KMS-11 (cell line): ENCODE data around the gene SLC25A21.

Experiments
- H2AFZ ChIP-seq: fragments of 200-600 bp; sonication (generic); 2 replicates; pipeline ENCODE4 v1.6.1; 2016; ENCODE audit warnings: antibody characterized with exemption, mixed run types, low read depth
- H3K27ac ChIP-seq: fragments of 200-600 bp; sonication (generic); 2 replicates; pipeline ENCODE4 v1.6.1; 2016; ENCODE audit warnings: mild to moderate bottlenecking, mixed run types
- H3K27me3 ChIP-seq: fragments of 200-600 bp; sonication (generic); 2 replicates; pipeline ENCODE4 v1.6.1; 2017; ENCODE audit warnings: mild to moderate bottlenecking, low read depth, mixed run types, moderate library complexity; ENCODE audit not compliant: insufficient read depth
- H3K36me3 ChIP-seq: fragments of 200-600 bp; sonication (generic); 2 replicates; pipeline ENCODE4 v1.6.1; 2017; ENCODE audit warnings: mild to moderate bottlenecking, mixed run types; ENCODE audit not compliant: insufficient read depth
- H3K4me1 ChIP-seq: fragments of 200-600 bp; sonication (generic); 2 replicates; pipeline ENCODE4 v1.6.1; 2016; ENCODE audit warnings: mild to moderate bottlenecking, low read depth, mixed run types; ENCODE audit not compliant: poor library complexity, severe bottlenecking
- H3K4me2 ChIP-seq: fragments of 200-600 bp; sonication (generic); 2 replicates; pipeline ENCODE4 v1.7.0; 2016; ENCODE audit warnings: mild to moderate bottlenecking, mixed run types
- H3K4me3 ChIP-seq: fragments of 200-600 bp; sonication (generic); IDR thresholded peaks from 2 replicates; pipeline ENCODE4 v1.6.1; 2017; ENCODE audit warnings: low read depth, low read length, mixed read lengths; ENCODE audit not compliant: insufficient read depth
- H3K79me2 ChIP-seq: fragments of 200-600 bp; sonication (generic); 2 replicates; pipeline ENCODE4 v1.6.1; 2016; ENCODE audit warnings: low read depth, mixed run types; ENCODE audit not compliant: insufficient read depth
- H3K9ac ChIP-seq: fragments of 200-600 bp; sonication (generic); 2 replicates; pipeline ENCODE4 v1.6.1; 2016; ENCODE audit warnings: mild to moderate bottlenecking, mixed run types
- H4K20me1 ChIP-seq: fragments of 200-600 bp; sonication (generic); 2 replicates; pipeline ENCODE4 v1.6.1; 2016; ENCODE audit warnings: mild to moderate bottlenecking, mixed run types; ENCODE audit not compliant: insufficient read depth
- CTCF ChIP-seq: fragments of 200-600 bp; sonication (generic); conservative IDR thresholded peaks from 2 replicates; pipeline ENCODE4 v1.6.1; 2017; ENCODE audit warnings: low read depth, mild to moderate bottlenecking, antibody characterized with exemption, low read length, moderate library complexity, mixed read lengths

The SLC25A21 gene

GRCh38 chr14:36971263-36971855 is 201.0 kb downstream of the SLC25A21 start:
- TF ChIP-seq CTCF: no peak
- Histone ChIP-seq H3K27me3 (no peaks in the 10 kb centered on the region), H3K9ac (no peak overlapping the region), H3K4me1 (no peaks in the 10 kb centered on the region), H3K79me2 (no peaks in the 10 kb centered on the region), H3K4me3 (no peak overlapping the region), H3K27ac (no peak overlapping the region), H3K4me2 (no peak overlapping the region), H4K20me1 (no peaks in the 10 kb centered on the region), H2AFZ (no peak overlapping the region), H3K36me3 (no peaks in the 10 kb centered on the region)

GRCh38 chr14:36967892-36968555 is 204.4 kb downstream of the SLC25A21 start:
- H3K79me2 ChIP-seq: no peaks in the 10 kb centered on the region
- H2AFZ ChIP-seq: no peak overlapping the region
- no peaks in the 10 kb centered on the region for H3K27me3 ChIP-seq
- H3K4me2 ChIP-seq: no peak overlapping the region
- no peak overlapping the region for H3K9ac ChIP-seq
- H3K27ac ChIP-seq: no peak overlapping the region
- no peaks in the 10 kb centered on the region for H3K36me3 ChIP-seq
- H3K4me1 ChIP-seq: no peaks in the 10 kb centered on the region
- H4K20me1 ChIP-seq: no peaks in the 10 kb centered on the region
- no peak overlapping the region for H3K4me3 ChIP-seq
- TF ChIP-seq CTCF: no peak

GRCh38 chr14:36955967-36956366 is 216.4 kb downstream of the SLC25A21 start:
- H3K79me2 ChIP-seq: no peaks in the 10 kb centered on the region
- no peak for TF ChIP-seq CTCF
- H2AFZ ChIP-seq: no peak overlapping the region
- no peaks in the 10 kb centered on the region for H3K27me3 ChIP-seq
- no peak overlapping the region for H3K9ac ChIP-seq
- H3K4me1 ChIP-seq: no peaks in the 10 kb centered on the region
- H4K20me1 ChIP-seq: no peaks in the 10 kb centered on the region
- H3K4me2 ChIP-seq: no peak overlapping the region
- H3K36me3 ChIP-seq: no peaks in the 10 kb centered on the region
- no peak overlapping the region for H3K4me3 ChIP-seq
- H3K27ac ChIP-seq: no peak overlapping the region

GRCh38 chr14:36955376-36955775 is 217.0 kb downstream of the SLC25A21 start:
- Histone ChIP-seq H4K20me1 (no peaks in the 10 kb centered on the region), H2AFZ (no peak overlapping the region), H3K27me3 (no peaks in the 10 kb centered on the region), H3K4me1 (no peaks in the 10 kb centered on the region), H3K4me2 (no peak overlapping the region), H3K4me3 (no peak overlapping the region), H3K36me3 (no peaks in the 10 kb centered on the region), H3K9ac (no peak overlapping the region), H3K27ac (no peak overlapping the region), H3K79me2 (no peaks in the 10 kb centered on the region)
- TF ChIP-seq CTCF: no peak
